GM19035 (cell line): Measurements from ENCODE around the gene TRIM27.
"Not testable (repeated sequence)": the region's sequence is repeated elsewhere in the genome, so short reads cannot be mapped to it uniquely, and the experiment has no call there.

ENCODE experiments used
- ATAC-seq: cut with Tn5 transposase; IDR thresholded peaks from one replicate; pipeline ENCODE4 v1.9.1; 2021; ENCODE audit not compliant: unreplicated experiment

TRIM27 gene

DNA sequence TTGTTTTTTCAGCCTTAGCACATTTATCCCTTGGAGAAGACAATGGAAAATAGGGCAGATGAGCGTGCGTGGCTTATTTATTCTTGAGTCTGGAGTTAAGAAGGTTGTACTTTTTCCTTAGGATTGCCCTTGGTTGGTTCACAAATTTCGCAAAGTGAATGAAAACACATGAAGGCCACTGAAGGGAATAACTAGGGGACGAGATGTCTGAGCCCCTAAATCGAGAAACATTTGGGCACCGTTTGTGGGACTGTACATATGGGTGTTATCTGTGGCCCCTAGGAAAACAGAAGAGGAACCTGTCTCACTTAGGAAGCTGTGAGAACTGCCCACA lies 19.4 kb upstream of the TRIM27 start:
- no peak for ATAC-seq

DNA sequence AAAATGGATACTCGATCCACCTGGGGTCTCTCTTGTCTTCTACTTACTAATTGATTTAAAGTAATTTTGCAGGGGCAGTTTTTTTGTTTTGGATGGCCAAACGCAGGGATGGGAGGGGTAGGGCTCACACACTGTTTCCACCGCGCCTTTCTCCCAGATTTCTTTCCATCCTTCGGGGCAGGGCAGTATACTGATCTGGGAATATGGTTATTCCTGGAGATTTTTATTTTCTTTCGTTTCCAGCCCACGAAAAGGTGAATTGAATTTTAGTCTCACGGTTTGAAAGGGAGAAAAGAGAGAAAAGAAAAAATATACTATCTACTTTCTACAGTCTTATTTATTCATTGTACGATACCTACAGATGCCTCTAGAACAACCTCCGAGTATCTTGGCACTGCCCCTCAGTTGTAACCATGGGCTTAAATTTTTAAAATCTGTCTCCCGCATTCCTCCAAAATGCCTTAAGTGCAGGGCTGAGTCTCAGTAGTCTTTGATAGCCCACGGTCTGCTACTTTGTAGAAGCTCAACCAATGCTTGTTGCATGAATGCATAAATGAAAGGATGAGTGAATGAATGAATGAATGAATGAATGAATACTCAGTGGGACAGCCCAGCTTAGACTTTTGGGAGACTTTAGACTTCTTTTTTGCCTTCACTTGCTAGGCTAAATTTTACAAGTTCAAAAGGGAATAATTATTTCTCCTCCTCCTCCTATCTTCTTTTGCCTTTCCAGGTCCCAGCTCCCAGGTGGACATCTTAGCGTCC lies 18.1 kb upstream of the TRIM27 start:
- no peak for ATAC-seq

DNA sequence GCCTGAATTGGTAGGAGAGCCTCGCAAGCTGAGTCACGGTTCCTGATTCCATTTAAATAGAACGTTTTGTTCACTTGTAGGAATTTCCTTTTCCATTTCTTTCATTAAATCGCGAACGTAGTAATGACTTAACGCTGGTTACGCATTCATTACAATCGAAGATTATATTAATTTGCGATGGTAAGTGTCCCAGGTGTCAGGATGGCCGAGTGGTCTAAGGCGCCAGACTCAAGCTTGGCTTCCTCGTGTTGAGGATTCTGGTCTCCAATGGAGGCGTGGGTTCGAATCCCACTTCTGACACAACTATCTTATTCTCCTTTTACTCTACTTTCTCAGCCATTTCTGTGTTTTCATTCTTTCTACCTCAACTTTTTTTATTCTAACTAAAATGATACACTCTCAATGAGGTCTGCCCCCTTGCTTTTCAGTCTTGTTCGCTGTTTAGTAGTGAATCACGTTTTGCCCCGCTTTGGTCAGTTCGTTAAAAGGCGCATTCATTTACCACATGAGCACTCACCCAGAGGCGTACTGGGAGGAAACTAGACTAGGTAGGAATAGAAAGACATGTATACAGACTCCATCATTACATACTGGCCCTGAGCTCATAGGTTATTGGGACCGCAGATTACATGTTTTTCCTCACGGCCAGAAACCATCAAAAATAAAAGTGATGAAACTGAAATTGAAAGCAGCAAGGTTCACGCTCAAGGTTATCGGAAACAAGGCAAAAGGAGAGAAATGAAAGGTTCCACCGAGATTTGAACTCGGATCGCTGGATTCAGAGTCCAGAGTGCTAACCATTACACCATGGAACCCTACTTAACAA lies 17.3 kb upstream of the TRIM27 start:
- peak; percentile 58 for ATAC-seq

DNA sequence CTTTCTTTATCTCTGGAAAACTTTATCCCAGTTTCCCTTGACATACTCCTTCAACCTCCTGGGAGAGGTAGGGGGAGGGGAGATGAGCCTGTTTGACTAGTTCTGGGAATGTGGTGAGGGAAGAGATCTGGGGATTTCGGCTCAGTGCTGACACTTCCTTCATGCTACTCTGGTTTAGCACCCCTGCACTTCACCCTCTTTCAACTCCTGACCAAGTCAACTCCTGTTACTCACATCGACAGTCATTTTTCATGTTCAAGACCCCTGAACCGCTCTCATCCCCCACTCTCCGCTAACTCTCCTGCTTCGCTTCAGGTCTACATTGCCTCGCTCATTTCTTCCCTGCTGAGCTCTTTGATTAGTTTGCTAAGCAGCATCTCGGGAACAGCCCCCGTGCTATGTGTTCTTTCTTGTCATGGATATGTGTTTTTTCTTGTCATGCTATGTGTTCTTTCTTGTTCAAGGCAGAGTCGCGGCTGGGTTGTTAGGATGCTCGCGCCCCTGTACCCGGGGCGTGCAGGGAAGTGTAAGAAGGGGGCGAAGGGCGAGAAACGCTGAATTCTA lies 16.6 kb upstream of the TRIM27 start:
- ATAC-seq, result peak; percentile 6

DNA sequence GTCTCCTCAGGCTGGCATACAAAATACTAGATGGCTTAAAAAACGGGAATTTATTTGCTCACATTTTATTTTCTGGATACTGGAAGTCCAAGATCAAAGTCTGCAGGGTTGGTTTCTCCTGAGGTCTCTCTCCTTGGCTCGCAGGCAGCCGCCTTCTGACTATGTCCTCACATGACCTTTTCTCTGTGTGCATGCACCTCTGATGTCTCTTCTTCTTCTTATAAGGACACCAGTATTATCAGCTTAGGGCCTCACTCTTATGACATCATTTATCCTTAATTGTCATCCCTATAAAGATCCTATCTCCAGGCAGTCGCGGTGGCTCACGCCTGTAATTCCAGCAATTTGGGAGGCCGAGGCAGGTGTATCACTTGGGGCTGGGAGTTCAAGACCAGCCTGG lies 9.3 kb upstream of the TRIM27 start:
- ATAC-seq, result no peak

DNA sequence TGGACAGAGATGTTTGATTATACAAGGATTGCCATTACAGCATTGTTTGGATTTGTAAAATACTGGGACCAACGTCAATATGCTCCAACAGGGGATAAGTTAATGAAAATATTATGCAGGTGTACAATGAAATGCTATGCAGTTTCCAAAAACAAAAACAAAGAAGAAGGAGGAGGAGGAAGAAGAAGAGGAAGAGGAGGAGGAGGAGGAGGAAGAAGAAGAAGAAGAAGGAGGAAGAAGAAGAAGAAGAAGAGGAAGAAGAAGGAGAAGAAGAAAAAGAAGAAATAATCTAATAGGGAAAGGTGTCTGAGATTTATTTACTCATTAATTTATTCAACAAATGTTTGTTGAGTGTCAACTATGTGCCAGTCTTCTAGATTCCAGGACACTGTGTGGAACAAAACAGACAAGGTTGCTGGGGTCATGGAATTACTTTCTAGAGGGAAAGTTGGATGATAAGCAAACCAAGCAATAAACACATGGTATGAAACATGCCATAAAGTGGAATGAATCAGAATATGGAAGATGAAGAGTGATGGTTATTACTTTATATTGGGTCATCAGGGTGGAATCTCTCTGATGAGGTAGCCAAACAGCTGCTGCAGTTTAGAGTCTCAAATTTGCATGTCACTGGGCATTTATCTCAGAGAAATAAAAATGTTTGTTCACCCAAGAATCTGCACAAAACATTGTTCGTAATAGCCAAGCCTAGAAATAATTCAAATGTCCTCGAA lies 6.3 kb upstream of the TRIM27 start:
- ATAC-seq, result no peak

DNA sequence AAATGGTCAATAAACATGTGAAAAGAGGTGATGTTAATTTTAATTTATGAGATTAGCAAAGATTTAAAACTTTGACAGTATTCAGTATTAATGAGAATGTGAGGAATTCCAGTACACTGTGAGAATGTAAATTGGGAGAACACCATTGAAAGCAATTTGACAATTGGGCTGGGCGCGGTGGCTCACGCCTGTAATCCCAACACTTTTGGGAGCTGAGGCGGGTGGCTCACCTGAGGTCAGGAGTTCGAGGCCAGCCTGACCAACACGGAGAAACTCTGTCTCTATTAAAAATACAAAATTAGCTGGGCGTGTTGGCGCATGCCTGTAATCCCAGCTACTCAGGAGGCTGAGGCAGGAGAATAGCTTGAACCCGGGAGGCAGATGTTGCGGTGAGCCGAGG lies 5.6 kb upstream of the TRIM27 start:
- not testable (repeated sequence) for ATAC-seq

DNA sequence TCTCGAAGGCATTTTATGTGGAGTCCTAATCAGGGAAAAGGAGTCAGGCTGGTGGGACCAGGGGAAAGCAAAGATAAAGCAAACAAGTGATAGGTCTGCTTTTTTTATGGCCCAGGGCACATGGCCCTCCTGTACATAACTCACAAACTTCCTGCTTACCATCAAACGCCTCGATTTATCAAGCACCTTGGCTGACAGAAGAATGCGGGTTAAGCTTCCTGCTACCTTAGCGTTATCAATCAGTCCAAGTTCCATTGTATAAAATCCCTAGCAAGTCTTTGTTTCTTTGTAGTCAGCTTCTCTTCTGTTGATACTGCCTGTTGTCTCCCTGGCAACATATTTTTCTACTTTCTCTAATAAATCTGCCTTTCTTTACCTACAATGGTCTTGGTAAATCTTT lies 4.1 kb upstream of the TRIM27 start:
- ATAC-seq, result no peak

DNA sequence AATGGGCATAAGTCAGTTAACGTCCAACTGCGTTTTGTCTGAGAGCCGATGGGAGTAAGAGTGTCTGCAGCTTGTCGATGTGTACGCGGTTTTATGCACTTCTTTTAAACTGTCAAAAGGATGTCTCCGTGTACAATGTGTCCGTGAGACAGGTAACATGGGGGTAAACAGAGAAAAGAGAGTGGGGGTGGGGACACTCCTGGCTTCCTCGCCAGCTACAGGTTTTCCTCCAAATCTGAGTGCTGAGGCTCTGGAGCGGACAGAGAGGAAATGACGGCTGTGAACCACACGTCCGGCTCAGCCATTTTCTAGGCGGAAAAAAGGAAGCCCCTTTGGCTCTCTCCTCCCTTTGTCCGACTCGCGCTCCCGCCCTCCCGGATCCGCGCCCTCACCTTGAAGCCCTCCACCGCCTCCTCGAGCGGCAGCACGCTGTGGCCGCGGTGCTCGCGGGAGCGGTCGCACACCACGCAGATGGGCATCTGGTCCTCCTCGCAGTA lies 916 bp downstream of the TRIM27 start:
- ATAC-seq, result peak; percentile 34

DNA sequence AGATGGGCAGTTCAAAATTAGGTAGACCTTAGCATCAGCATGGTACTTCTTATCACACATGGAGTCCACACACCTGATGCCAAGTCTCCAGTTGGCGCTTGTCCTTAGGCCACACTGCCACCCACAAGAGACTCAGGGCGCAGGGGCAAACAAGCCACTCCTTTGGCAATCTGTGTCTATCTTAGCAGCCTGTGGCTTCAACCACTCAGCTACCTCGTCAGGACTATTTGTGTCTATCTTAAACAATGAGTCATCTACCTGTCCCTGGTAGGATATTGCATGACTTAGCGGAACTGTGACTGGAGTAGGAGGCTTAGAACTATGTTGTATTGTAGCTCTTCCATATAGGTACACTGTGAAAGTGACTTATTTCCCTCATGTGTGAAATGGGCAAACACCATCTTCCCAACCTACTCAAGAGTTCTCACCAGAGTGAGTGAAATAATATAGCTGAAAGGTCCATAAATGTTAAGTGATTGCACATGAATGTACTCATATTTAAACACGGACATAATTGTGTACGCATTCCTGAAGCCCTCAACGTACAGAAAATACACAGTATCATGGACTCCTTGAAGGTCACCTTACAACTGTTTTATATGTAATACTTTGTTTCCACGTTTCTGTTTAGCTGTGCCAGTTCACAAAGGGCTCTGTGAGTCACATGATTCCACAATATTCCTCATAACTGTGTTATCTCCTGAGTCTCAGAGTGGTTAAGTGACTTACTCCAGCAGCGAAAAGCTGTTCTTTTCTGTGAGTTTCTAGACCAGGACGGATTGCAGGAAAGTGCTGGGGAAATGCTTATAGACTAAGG lies 1.6 kb downstream of the TRIM27 start:
- ATAC-seq, result no peak

DNA sequence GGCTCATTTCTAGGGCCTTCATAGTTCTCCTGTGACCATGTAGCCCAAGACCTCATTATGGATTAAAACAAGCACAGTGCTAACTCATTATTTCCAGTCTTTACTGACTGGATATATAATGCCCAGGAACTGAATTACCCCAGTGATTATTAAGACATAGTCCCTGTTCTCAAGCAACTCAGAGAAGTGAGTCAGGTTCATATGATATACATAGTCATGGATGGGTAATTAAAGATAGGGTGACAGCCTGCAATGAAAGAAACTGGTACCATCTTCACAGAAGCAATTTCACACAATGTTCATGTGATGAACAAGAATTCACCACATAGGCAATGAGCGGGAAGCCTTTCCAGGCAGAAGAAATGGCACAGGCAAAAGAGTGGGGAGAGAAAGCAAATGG lies 3.5 kb downstream of the TRIM27 start:
- no peak for ATAC-seq

DNA sequence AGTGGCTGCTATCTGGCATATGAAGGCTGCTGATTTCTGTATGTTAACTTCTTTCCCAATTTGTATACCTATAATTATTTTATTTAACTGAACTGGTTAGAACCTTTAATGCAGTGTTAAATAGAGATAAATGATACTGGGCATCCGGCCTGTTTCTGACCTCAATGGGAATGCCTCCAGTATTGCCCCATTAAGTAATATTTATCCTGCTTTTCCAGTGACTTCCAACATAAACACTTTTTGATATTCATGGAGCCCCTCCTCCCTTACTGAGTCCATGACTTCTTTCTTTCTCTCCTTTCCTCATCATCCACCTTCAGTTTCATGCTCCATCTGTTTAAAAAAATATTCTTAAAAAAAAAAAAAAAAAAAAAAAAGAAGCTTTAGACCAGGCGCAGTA lies 8.8 kb downstream of the TRIM27 start:
- ATAC-seq, result no peak

DNA sequence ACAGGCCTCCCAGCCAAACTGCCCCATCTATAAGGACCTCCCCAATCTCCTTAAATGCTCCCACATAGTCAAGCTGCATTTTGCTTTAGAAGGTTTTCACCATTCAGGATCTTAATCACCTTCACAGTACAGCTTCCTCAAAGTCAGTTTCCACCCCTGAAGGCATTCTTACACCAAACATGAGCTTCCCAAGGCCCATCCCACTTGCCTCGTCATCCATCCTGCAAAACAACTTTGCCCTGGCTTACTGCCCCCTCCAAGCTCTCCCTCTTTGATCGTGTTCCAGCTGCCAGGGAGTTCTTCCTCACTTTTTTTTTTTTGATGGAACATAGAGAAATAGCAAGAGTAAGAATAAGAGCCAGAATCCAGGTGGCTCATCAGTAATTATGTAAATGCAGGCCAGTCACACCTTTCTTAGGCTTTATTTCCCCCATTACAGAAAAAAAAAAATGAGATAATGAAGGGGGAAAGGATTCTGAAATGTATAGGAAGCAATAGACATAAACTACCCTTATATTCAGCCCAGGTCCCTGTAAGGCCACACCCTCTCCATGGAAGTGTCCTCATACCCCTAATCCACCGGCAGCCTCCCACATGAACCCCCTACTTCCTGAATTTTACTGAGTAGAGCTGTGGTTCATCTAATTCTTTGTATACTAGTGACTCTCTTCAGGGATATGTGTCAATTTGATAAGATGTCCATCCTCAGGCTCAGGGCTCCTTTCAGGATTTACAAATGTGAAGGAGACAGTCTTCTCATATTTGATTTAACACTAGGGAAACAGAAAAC lies 12.7 kb downstream of the TRIM27 start:
- no peak for ATAC-seq

DNA sequence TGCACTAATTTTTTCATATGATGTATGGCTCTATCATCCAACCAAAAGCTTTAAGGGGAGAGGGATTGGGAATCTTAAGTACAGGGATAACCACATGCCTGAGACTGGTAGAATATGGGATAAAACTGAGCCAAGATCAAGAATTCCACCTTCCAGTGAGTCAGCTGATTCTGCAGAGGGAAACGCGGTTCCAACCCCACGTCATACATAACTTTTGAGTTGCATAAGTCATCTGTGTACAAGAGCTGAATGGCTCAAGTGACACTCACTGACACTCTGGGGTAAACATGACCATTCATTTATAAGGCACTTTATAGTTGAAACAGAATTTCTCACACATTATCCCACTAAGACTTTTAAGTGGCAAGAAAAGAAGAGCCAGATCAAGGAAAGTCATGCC lies 16.4 kb downstream of the TRIM27 start:
- ATAC-seq, result no peak

DNA sequence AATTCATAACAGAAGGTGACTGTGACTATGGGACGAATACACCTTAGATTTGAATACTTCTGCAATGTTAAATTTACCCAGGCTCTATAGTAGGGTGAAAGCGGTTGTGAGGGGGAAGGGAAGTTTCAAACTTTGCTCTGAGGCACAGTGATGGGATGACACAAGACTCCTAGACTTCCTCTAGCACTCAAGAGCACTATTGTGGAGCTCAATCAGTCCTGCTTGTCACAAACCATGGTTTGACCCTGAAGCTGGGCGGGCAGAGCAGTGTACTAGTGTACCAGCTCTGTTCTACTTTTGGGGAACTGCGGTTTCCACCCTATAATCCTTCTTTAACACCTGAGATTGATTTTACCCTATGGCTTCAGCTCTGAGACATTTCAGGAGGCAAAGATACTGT lies 17.1 kb downstream of the TRIM27 start:
- no peak for ATAC-seq

DNA sequence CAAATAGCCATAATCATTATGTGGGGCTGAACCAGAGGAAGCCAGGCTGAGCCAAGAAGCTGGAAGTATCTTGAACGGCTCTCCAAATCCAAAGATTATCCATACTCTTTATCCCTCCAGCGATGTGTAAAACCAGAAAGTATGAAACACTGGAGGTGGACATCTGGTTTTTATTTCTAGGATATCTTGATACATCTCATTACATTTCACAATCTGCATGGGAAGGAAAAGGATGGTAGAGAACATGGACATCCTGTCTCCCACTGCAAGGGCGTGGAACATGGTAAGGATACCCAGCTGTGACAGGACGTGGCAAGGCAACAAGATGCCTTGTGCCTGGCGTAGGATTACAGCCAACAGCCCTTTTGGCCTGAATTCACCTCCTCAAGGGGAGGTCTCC lies 20.1 kb downstream of the TRIM27 start:
- ATAC-seq, result no peak

DNA sequence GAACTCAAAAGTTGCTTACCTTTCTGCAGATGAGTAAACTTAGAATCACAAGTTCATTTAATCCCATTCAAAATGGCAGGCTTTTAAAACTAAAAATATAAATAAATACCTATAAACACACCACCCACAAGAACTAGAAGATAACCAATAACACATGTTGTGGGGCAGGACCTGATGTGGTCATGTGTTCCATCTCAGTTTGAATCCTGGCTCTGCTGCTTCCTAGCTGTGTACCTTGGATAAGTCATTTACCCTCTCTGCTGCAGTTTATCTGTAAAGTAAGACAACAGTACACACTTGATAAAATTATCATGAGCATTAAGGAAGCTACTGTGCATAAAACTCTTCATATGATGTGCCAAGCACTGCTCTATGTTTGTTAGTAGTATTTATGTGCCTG lies 22.0 kb downstream of the TRIM27 start:
- ATAC-seq, result no peak

DNA sequence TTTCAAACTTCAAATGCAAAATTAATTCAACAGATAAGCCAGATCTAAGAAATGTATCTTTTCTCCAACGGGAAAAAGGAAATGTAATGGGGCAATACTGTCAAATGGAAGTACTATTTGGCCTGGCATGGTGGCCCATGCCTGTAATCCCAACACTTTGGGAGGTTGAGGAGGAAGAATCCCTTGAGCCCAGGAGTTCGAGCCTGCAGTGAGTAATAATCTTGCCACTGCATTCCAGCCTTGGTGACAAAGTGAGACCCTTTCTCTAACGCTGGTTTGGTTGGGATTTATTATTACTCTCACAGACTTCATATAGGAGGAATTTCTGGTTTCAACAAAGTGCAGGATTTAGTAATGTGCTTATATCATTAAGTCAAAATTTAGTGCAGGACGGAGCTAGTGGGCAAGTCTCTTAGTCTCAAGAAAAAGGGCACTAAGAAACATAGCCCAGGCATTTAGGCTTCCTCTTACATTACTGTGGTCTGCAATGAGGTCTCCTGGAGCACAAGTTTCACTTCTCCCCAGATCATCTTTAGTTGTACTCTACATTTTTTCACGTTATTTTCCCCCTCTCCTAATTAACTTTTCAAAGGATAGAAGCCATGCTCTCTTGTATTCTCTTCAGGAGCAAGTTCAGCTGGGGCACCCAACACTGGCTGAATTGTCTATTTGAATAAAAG lies 23.1 kb downstream of the TRIM27 start:
- ATAC-seq, result no peak

DNA sequence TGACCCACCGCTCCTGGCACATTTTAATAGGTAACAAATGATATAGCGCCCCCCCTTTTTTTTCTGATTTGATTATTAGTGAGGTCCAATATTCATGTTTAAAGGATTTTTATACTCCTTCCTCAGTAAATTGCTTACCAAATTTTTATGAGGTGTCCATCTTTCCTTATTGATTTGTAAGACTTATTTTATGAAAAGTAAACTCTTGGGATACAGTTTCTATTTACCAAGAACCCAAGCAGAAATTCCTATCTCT lies 25.1 kb downstream of the TRIM27 start:
- ATAC-seq, result no peak

DNA sequence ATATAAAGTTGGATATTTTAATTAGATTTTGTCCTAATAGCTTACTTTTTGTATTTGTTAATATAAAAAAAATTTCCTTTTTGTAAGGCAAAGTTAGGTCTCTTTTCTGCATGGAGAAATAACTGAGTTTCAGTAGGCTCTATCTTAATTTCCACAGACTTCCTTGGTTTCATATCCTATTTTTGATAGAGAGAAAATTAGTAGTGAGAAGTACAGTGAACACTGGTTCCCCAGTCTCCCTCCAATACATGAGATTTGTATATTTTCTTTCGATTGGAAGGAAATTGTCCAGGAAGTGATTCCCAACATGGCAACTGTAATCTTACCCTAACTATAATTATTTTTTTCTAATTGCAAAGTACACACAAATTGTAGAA lies 26.4 kb downstream of the TRIM27 start:
- ATAC-seq, result no peak
